ENCODE data around the gene ADAMTS12. TPM values are rescaled to one million over a fixed set of nuclear protein-coding genes. Genes with fewer than 3 reads are reported as not detected.

ADAMTS12 gene
- total and polyA plus RNA-seq, 5 donors from 2014 or later = not detected

DNA sequence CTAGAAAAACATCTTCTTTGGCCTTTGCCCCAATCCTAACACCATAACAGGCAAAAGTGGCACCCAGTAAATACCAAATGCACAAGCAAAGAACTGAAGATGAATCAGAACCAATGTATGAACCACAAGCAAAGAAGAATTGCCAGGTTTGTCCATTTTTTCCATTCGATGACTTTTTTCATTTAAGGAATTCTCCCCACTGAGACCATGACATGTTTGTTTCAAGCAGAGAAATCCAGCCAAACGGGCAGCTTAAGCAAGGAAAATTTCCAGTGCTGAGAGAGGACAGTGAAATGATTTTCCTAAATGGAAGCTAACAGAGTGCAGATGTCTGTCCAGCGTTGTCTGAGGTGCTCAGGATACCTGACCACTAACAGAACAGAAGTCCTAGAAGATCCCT is 203.7 kb downstream of the ADAMTS12 start:
- DNase-seq = no peak

DNA sequence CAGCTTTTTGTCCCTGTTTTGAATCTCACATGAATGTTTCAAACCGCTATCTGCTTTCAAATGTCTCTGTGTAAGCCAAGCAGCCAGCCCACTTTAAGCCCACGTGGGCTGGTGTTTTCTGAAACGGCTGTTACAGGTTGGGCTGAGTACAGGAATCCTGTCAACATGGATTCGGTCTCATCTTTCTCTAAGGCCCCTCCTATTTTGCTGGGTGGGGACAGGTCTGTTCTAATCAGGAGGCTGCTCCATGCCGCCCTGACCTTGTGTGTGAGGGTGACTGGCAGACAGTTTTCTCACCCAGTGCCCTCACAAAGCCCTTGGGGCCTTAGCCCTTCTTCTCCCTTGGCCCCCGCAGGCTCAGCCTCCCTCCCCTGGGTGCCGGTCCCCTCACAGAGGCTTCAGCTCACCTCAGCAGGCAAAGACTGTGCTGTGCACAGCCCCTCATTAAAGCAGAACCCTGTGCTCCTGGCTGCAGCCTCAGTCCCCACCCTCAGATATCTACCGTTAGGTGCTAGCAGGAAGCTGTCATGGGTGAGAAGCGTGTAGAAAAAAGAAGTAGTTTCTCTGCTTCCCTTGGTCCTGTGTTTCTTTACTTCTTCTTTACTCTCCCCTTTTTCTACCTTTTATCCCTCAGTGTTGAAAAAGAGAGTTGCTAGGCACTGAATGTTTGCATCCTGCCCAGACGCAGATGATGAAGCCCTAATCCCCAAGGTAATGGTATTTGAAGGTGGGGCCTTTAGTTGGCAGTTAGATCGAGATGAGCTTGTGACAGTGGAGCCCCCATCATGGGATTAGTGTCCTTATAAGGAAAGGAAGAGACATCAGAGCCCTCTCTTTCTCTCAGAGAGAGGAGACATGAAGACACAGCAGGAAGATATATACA is 205.7 kb downstream of the ADAMTS12 start:
- H3K9me3 Mint-ChIP-seq = peaks cover 0 to 3% (median 0%) of the 10 kb centered on the region in 7 donors
- H3K4me3 Mint-ChIP-seq = no peak overlapping the region
- H3K4me3 ChIP-seq (ENCODE audit: low read depth, low read length) = no peak overlapping the region
- no peak overlapping the region for H3K27ac Mint-ChIP-seq
- ATAC-seq (ENCODE audit: low read depth in 2 of 2) (no peak), DNase-seq (no peak)
- no peaks in the 10 kb centered on the region for H3K27me3 ChIP-seq (ENCODE audit: control insufficient read depth, insufficient read depth, low read length)
- H3K27ac ChIP-seq (ENCODE audit: insufficient read depth, low read length, poor library complexity, severe bottlenecking) = no peak overlapping the region
- H3K9me3 ChIP-seq (ENCODE audit: control insufficient read depth in 2 of 2, low read length in 2 of 2) = no peaks in the 10 kb centered on the region
- H3K36me3 Mint-ChIP-seq = no peaks in the 10 kb centered on the region
- no peaks in the 10 kb centered on the region for H3K4me1 ChIP-seq (ENCODE audit: control insufficient read depth, insufficient read depth, low read length, poor library complexity, severe bottlenecking)
- H3K4me1 Mint-ChIP-seq = no peaks in the 10 kb centered on the region
- H3K27me3 Mint-ChIP-seq = peaks cover 5% of the 10 kb centered on the region
- H3K36me3 ChIP-seq (ENCODE audit: control insufficient read depth, insufficient read depth, low read length) = no peaks in the 10 kb centered on the region

More for the DNA sequence above, 203.7 kb downstream of the ADAMTS12 start:
- Histone ChIP-seq H3K36me3 (ENCODE audit: control insufficient read depth, insufficient read depth, low read length) (no peaks in the 10 kb centered on the region), H3K9me3 (ENCODE audit: control insufficient read depth in 2 of 2, low read length in 2 of 2) (no peaks in the 10 kb centered on the region), H3K4me3 (ENCODE audit: low read depth, low read length) (no peak overlapping the region), H3K27ac (ENCODE audit: insufficient read depth, low read length, poor library complexity, severe bottlenecking) (no peak overlapping the region), H3K27me3 (ENCODE audit: control insufficient read depth, insufficient read depth, low read length) (no peaks in the 10 kb centered on the region), H3K4me1 (ENCODE audit: control insufficient read depth, insufficient read depth, low read length, poor library complexity, severe bottlenecking) (no peaks in the 10 kb centered on the region)
- H3K36me3 Mint-ChIP-seq = no peaks in the 10 kb centered on the region
- no peaks in the 10 kb centered on the region for H3K4me1 Mint-ChIP-seq
- peaks cover 0 to 4% (median 0%) of the 10 kb centered on the region in 7 donors for H3K9me3 Mint-ChIP-seq
- H3K27me3 Mint-ChIP-seq = peaks cover 5% of the 10 kb centered on the region
- H3K27ac Mint-ChIP-seq = no peak overlapping the region
- no peak for ATAC-seq (ENCODE audit: low read depth in 2 of 2)
- no peak overlapping the region for H3K4me3 Mint-ChIP-seq

DNA sequence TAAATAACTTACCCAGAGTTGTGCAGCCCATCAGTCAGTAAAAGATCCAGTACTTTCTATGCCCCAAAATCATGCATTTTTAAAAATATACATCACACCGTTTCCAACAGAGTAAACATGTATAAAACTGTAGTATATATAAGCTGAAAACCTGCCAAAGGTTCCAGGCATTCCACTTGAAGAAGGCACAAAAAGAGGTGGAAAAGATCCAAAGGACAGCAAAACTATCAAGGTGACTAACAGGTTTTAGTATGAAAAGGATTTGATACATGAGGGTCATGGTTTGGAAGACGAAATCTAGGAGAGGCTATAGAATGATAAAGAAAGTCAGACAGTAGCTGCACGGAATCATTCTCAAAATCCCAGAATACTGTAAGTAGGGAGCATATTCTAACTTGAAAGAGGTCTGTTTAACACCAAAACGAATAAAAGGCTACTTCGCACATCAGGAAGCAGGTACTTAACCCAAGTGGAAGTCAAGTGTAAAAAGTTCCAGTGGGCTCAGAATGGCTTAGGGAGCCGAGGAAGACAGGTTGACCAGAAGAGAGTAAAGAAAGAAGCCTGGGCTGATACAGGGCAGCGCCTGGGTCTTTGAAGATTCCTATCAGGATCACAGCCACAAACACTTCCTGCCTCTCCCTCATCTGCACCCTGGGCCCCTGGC is 207.2 kb downstream of the ADAMTS12 start:
- ATAC-seq (ENCODE audit: low read depth in 2 of 2) (no peak), DNase-seq (no peak)
- Histone ChIP-seq H3K4me1 (ENCODE audit: control insufficient read depth, insufficient read depth, low read length, poor library complexity, severe bottlenecking) (no peaks in the 10 kb centered on the region), H3K36me3 (ENCODE audit: control insufficient read depth, insufficient read depth, low read length) (no peaks in the 10 kb centered on the region), H3K27me3 (ENCODE audit: control insufficient read depth, insufficient read depth, low read length) (no peaks in the 10 kb centered on the region), H3K4me3 (ENCODE audit: low read depth, low read length) (no peak overlapping the region), H3K27ac (ENCODE audit: insufficient read depth, low read length, poor library complexity, severe bottlenecking) (no peak overlapping the region), H3K9me3 (ENCODE audit: control insufficient read depth in 2 of 2, low read length in 2 of 2) (no peaks in the 10 kb centered on the region)
- Mint-ChIP-seq H3K4me3 (no peak overlapping the region), H3K36me3 (no peaks in the 10 kb centered on the region), H3K9me3 (peaks cover 0 to 3% (median 0%) of the 10 kb centered on the region in 7 donors), H3K27ac (no peak overlapping the region), H3K27me3 (peaks cover 5% of the 10 kb centered on the region), H3K4me1 (no peaks in the 10 kb centered on the region)

DNA sequence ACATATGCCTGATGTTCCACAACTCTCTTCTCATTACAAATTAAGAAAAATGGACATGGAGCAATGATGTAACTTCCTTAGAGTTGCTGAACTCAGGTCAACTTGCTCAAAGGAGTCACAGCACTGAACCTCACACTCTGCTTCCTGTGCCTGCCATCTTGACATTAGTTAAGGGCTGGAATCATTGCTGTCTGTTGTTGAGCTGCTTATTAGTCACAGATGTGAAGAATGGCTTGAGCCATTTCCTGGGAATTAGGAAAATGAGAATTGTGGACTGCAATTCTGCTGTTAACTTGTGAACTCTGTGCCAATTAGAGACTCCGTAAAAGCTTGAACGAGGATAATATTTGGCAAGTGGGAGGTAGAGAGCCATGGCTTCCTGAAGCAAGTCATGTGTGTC is 212.0 kb downstream of the ADAMTS12 start:
- no peak for ATAC-seq (ENCODE audit: low read depth in 2 of 2)
- no peaks in the 10 kb centered on the region for H3K4me1 ChIP-seq (ENCODE audit: control insufficient read depth, insufficient read depth, low read length, poor library complexity, severe bottlenecking)
- no peak overlapping the region for H3K27ac ChIP-seq (ENCODE audit: insufficient read depth, low read length, poor library complexity, severe bottlenecking)
- H3K9me3 ChIP-seq (ENCODE audit: control insufficient read depth in 2 of 2, low read length in 2 of 2) = no peaks in the 10 kb centered on the region
- no peak overlapping the region for H3K4me3 ChIP-seq (ENCODE audit: low read depth, low read length)
- no peaks in the 10 kb centered on the region for H3K4me1 Mint-ChIP-seq
- no peaks in the 10 kb centered on the region for H3K27me3 ChIP-seq (ENCODE audit: control insufficient read depth, insufficient read depth, low read length)
- no peak overlapping the region for H3K4me3 Mint-ChIP-seq
- H3K36me3 ChIP-seq (ENCODE audit: control insufficient read depth, insufficient read depth, low read length) = no peaks in the 10 kb centered on the region
- no peak for DNase-seq
- no peaks in the 10 kb centered on the region for H3K36me3 Mint-ChIP-seq
- peaks cover 5% of the 10 kb centered on the region for H3K27me3 Mint-ChIP-seq
- H3K9me3 Mint-ChIP-seq = peaks cover 0 to 6% (median 0%) of the 10 kb centered on the region in 7 donors
- no peak overlapping the region for H3K27ac Mint-ChIP-seq

DNA sequence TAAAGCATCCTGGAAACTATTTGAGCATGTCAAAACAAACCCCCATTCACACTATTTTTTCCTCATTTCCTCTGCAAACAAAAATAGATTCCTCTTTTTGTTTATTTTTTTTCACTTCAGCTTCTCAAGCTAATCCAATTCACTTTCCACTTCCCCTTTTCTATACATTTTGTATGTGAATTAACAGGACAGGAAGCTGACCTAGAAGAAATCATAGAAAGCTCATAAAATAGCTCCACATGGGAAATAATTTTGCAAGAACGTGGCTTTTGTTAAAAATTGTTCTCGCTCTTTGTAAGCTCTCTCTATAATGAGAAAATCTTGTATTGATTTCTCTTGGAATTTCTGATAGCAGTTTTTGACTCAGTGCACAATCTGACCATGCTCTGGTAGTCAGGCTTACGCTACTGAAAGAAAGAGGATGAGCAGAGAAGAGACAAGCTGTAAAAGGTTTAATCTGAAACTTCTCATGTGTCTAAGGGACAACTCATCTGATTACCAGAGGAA is 215.8 kb downstream of the ADAMTS12 start:
- no peaks in the 10 kb centered on the region for H3K27me3 ChIP-seq (ENCODE audit: control insufficient read depth, insufficient read depth, low read length)
- Mint-ChIP-seq H3K4me1 (no peaks in the 10 kb centered on the region), H3K27ac (no peak overlapping the region), H3K9me3 (peaks cover 0 to 4% (median 0%) of the 10 kb centered on the region in 7 donors), H3K36me3 (no peaks in the 10 kb centered on the region), H3K27me3 (peaks cover 5% of the 10 kb centered on the region), H3K4me3 (no peak overlapping the region)
- DNase-seq (no peak), ATAC-seq (ENCODE audit: low read depth in 2 of 2) (no peak)
- no peak overlapping the region for H3K27ac ChIP-seq (ENCODE audit: insufficient read depth, low read length, poor library complexity, severe bottlenecking)
- no peaks in the 10 kb centered on the region for H3K9me3 ChIP-seq (ENCODE audit: control insufficient read depth in 2 of 2, low read length in 2 of 2)
- H3K4me1 ChIP-seq (ENCODE audit: control insufficient read depth, insufficient read depth, low read length, poor library complexity, severe bottlenecking) = no peaks in the 10 kb centered on the region
- H3K36me3 ChIP-seq (ENCODE audit: control insufficient read depth, insufficient read depth, low read length) = no peaks in the 10 kb centered on the region
- H3K4me3 ChIP-seq (ENCODE audit: low read depth, low read length) = no peak overlapping the region

DNA sequence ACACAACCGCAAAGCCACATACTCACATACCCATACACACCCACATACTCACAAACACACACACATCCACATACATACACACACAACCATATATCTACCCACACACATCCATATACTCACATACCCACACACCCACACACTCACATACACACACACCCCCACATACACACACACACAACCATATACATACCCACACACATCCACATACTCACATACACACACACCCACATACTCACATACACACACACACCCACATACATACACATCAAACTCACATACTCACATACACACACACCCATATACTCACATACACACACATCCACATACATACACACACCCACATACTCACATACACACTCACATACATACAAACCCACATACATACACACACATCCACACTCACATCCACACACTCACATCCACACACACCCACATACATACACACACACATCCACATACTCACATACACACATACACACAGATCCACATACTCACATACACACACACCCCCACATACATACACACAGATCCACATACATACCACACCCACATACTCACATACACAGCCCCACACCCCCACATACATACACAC is 220.0 kb downstream of the ADAMTS12 start:
- H3K4me1 ChIP-seq (ENCODE audit: control insufficient read depth, insufficient read depth, low read length, poor library complexity, severe bottlenecking) = no peaks in the 10 kb centered on the region
- H3K27ac ChIP-seq (ENCODE audit: insufficient read depth, low read length, poor library complexity, severe bottlenecking) = no peak overlapping the region
- DNase-seq (no peak), ATAC-seq (ENCODE audit: low read depth in 2 of 2) (no peak)
- H3K36me3 ChIP-seq (ENCODE audit: control insufficient read depth, insufficient read depth, low read length) = no peaks in the 10 kb centered on the region
- H3K4me3 ChIP-seq (ENCODE audit: low read depth, low read length) = no peak overlapping the region
- peaks cover 4% of the 10 kb centered on the region for H3K27me3 Mint-ChIP-seq
- peaks cover 0 to 1% (median 0%) of the 10 kb centered on the region in 7 donors for H3K9me3 Mint-ChIP-seq
- no peaks in the 10 kb centered on the region for H3K4me1 Mint-ChIP-seq
- H3K27ac Mint-ChIP-seq = no peak overlapping the region
- H3K27me3 ChIP-seq (ENCODE audit: control insufficient read depth, insufficient read depth, low read length) = no peaks in the 10 kb centered on the region
- no peak overlapping the region for H3K4me3 Mint-ChIP-seq
- H3K36me3 Mint-ChIP-seq = no peaks in the 10 kb centered on the region
- H3K9me3 ChIP-seq (ENCODE audit: control insufficient read depth in 2 of 2, low read length in 2 of 2) = no peaks in the 10 kb centered on the region

DNA sequence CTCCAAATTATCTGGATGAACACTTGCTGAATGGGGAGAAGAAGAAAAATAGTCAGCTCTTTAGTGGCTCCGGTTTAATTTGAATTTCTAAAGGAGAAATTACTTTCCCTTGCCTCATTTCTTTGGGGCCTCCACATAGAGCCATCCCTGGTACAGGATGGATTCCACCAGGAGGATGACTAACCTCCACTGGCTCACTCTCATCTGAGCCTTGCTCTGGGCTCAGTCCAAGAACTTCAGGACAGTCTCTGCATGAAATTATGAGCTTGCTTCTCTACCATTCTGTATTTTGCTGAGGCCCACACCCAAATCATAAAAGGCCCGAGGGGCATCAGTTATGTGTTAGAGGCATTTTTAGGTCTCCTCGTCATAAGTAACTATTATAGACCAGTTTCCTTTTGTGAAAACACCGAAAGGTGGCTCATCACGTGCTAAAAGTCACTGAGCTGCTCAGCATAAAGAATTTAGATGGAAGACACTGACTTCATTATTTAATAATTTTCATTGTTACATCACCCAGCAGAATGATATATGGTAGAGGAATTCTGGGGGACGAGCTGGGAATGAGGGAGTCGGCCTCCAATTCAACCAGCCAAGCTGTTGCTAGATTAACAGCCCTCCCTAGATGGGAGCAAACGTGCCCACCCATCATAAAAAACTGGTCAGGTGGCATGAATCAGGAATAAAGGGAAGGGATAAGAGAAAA is 228.9 kb downstream of the ADAMTS12 start:
- H3K4me3 Mint-ChIP-seq = no peak overlapping the region
- H3K27me3 Mint-ChIP-seq = no peaks in the 10 kb centered on the region
- DNase-seq (no peak), ATAC-seq (ENCODE audit: low read depth in 2 of 2) (no peak)
- no peak overlapping the region for H3K27ac Mint-ChIP-seq
- no peaks in the 10 kb centered on the region for H3K9me3 ChIP-seq (ENCODE audit: control insufficient read depth in 2 of 2, low read length in 2 of 2)
- no peaks in the 10 kb centered on the region for H3K4me1 Mint-ChIP-seq
- H3K27me3 ChIP-seq (ENCODE audit: control insufficient read depth, insufficient read depth, low read length) = no peaks in the 10 kb centered on the region
- no peak overlapping the region for H3K4me3 ChIP-seq (ENCODE audit: low read depth, low read length)
- no peaks in the 10 kb centered on the region for H3K36me3 ChIP-seq (ENCODE audit: control insufficient read depth, insufficient read depth, low read length)
- no peaks in the 10 kb centered on the region for H3K4me1 ChIP-seq (ENCODE audit: control insufficient read depth, insufficient read depth, low read length, poor library complexity, severe bottlenecking)
- H3K36me3 Mint-ChIP-seq = no peaks in the 10 kb centered on the region
- no peak overlapping the region for H3K27ac ChIP-seq (ENCODE audit: insufficient read depth, low read length, poor library complexity, severe bottlenecking)
- H3K9me3 Mint-ChIP-seq = peaks cover 0 to 1% (median 0%) of the 10 kb centered on the region in 7 donors

Data from CD4-positive, CD25-positive, alpha-beta regulatory T cell (primary cell).